ENCODE measurements around the gene RFX3. TPM values are rescaled to one million over a fixed set of nuclear protein-coding genes. Genes with fewer than 3 reads are reported as not detected.

RFX3 gene
- total RNA-seq, 1 experiment from 2014 or later, result 9.9 TPM

GRCh38 chr9:3534614-3535404 is 9.0 kb upstream of the RFX3 start:
- peaks cover 11 to 12% of the 10 kb centered on the region in 2 experiments for H3K4me1 Mint-ChIP-seq

More at GRCh38 chr9:3534614-3535404, 9.0 kb upstream of the RFX3 start:
- no peak overlapping the region for H3K4me2 ChIP-seq (ENCODE audit: insufficient read depth, insufficient read length, low read length)
- H3K9me3 Mint-ChIP-seq, result peaks cover 0 to 2% of the 10 kb centered on the region in 2 experiments; a peak in 2 of 5 replicates
- H2BK120ac ChIP-seq (ENCODE audit: low read depth, low read length, poor library complexity, severe bottlenecking), result no peak overlapping the region
- no peaks in the 10 kb centered on the region for H3K23me2 ChIP-seq (ENCODE audit: insufficient read length, low read depth, low read length, poor library complexity, severe bottlenecking)
- H4K8ac ChIP-seq (replicated peaks; ENCODE audit: insufficient read length, low read depth, low read length), result no peak overlapping the region
- H3K79me1 ChIP-seq (ENCODE audit: insufficient read depth, low read depth, low read length, poor library complexity, severe bottlenecking), result no peaks in the 10 kb centered on the region
- no peak overlapping the region for H3K14ac ChIP-seq (ENCODE audit: insufficient read depth, low read length)
- no peaks in the 10 kb centered on the region for H3K27me3 ChIP-seq (ENCODE audit: insufficient read depth, low read length)
- H3K9ac ChIP-seq (ENCODE audit: extremely low read depth, insufficient read length, low read length), result no peak overlapping the region
- H3K18ac ChIP-seq (ENCODE audit: insufficient read length, low read depth, low read length), result no peak overlapping the region
- no peaks in the 10 kb centered on the region for H4K20me1 ChIP-seq (ENCODE audit: control insufficient read depth, insufficient read depth, insufficient read length)
- H3K9me3 ChIP-seq (ENCODE audit: control insufficient read depth, low read depth, low read length), result no peaks in the 10 kb centered on the region
- H3K79me2 ChIP-seq (ENCODE audit: insufficient read depth, low read length), result no peaks in the 10 kb centered on the region
- H3K4ac ChIP-seq (ENCODE audit: low read depth, low read length), result no peak overlapping the region
- no peak overlapping the region for H2AK5ac ChIP-seq (ENCODE audit: insufficient read length, low read length)
- H3K56ac ChIP-seq (ENCODE audit: insufficient read length, low read depth, low read length), result no peak overlapping the region
- H3K4me3 Mint-ChIP-seq, result no peak overlapping the region
- H4K5ac ChIP-seq (ENCODE audit: insufficient read length, low read depth, low read length), result no peak overlapping the region
- H2BK20ac ChIP-seq (ENCODE audit: low read depth, low read length, poor library complexity, severe bottlenecking), result no peak overlapping the region
- H2BK15ac ChIP-seq (ENCODE audit: low read depth, low read length), result no peak overlapping the region
- WGBS (ENCODE audit: extremely low coverage, insufficient read length, low lambda C conversion rate), result no CpG with 5 or more reads among the region's 6 CpGs
- no peak overlapping the region for H3K27ac Mint-ChIP-seq
- H3K27ac ChIP-seq (ENCODE audit: insufficient read length, low read depth, low read length), result no peak overlapping the region
- H2BK5ac ChIP-seq (ENCODE audit: insufficient read length, low read length), result no peak overlapping the region
- no peaks in the 10 kb centered on the region for H3K27me3 Mint-ChIP-seq (ENCODE audit: low read depth)
- H4K91ac ChIP-seq (ENCODE audit: insufficient read length, low read depth, low read length), result no peak overlapping the region
- H3T11ph ChIP-seq (ENCODE audit: low read length), result no peak overlapping the region
- no peak for TF ChIP-seq CTCF (conservative IDR thresholded peaks at IDR 0.05)
- H2AFZ ChIP-seq (ENCODE audit: low read length), result no peak overlapping the region
- H2BK12ac ChIP-seq (ENCODE audit: insufficient read length, low read depth, low read length), result no peak overlapping the region
- H3K23ac ChIP-seq (ENCODE audit: insufficient read length, low read depth, low read length), result no peak overlapping the region
- H3K36me3 Mint-ChIP-seq (ENCODE audit: insufficient read depth in 1 of 3, low read depth in 3 of 3), result peaks cover 2 to 10% (median 9%) of the 10 kb centered on the region in 3 experiments; a peak in 5 of 7 replicates
- no peak for DNase-seq
- no peaks in the 10 kb centered on the region for H3K4me1 ChIP-seq (ENCODE audit: insufficient read depth, low read length)

Data from H9 (cell line).